K562 (cell line): ENCODE data around the gene CHCHD4.

Experiments used
- CBX2 ChIP-seq: fragments of 200-600 bp; sonication (generic); IDR thresholded peaks from one replicate; pipeline ENCODE4 v1.6.1; 2012; ENCODE audit warnings: mild to moderate bottlenecking, low read length, inconsistent platforms; ENCODE audit not compliant: insufficient read depth, poor library complexity, severe bottlenecking
- NFIC ChIP-seq: fragments of 450-650 bp; IDR thresholded peaks from 2 replicates; pipeline ENCODE4 v1.6.1; 2017; ENCODE audit warnings: mild to moderate bottlenecking, inconsistent platforms

DNA sequence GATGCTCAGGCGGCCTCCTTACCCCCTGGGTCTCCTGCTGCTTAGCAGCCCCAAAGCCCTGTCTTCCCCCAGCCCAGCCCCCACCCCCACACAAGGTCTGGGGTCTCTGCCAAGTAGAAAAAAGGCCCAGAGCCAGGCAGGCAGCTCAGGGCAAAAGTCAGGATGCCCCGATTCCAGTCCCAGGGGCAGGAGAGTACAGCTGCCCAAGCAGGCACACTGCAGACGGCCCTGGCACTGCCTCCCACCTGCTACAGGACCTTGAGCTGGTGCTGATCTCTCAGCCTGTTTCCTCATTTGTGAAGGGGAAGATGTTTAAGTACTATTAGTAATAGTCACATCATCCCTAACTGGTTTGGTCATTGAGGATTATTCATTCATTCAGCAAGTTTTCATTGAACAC lies 12.8 kb upstream of the CHCHD4 start:
- TF ChIP-seq NFIC, result no peak
- no peak for TF ChIP-seq CBX2
